Transverse colon (tissue), 4 donors: Measurements from ENCODE around the gene GDF7. TPM values are rescaled to one million over a fixed set of nuclear protein-coding genes. Genes with fewer than 3 reads are reported as not detected.

ENCODE experiments used
- DNase-seq: peaks from one replicate; pipeline ENCODE4 v3.0.0-alpha.2; 2019
- H3K27ac ChIP-seq, 4 donors: fragments of 200-600 bp; sonication (generic); 2 replicates each; pipeline ENCODE4 v1.5.1; 2016 to 2018; ENCODE audit warnings: inconsistent platforms in 4 of 4
- H3K27me3 ChIP-seq: fragments of 200-600 bp; sonication (generic); 2 replicates; pipeline ENCODE4 v1.5.1; 2017; ENCODE audit warnings: inconsistent platforms
- H3K36me3 ChIP-seq, 4 donors: fragments of 200-600 bp; sonication (generic); 2 replicates each; pipeline ENCODE4 v1.5.1; 2017 to 2019; ENCODE audit warnings: inconsistent platforms in 4 of 4
- H3K4me1 ChIP-seq, 4 donors: fragments of 200-600 bp; sonication (generic); 2 replicates each; pipeline ENCODE4 v1.5.1; 2017 to 2020; ENCODE audit warnings: inconsistent platforms in 4 of 4
- H3K4me3 ChIP-seq, 4 donors: fragments of 200-600 bp; sonication (generic); 1 replicate in 1 of 4; 2 replicates in 3 of 4; pipeline versions ENCODE4 v1.5.1 to v1.6.1; 2017 to 2019; ENCODE audit warnings: inconsistent platforms in 4 of 4
- H3K9me3 ChIP-seq, 2 donors: fragments of 200-600 bp; sonication (generic); 2 replicates each; pipeline ENCODE4 v1.5.1; 2017 to 2019; ENCODE audit warnings: inconsistent platforms in 2 of 2
- EP300 ChIP-seq: sonication (generic); formaldehyde crosslinking; IDR thresholded peaks from one replicate; pipeline ENCODE4 v1.6.1; 2017; ENCODE audit warnings: antibody characterized with exemption, low read depth
- POLR2A ChIP-seq: fragments of 450-650 bp; IDR thresholded peaks from one replicate; pipeline ENCODE4 v1.6.1; 2016; ENCODE audit warnings: antibody characterized with exemption, mild to moderate bottlenecking, moderate library complexity
- POLR2AphosphoS5 ChIP-seq, 3 donors: sonication (generic); formaldehyde crosslinking; IDR thresholded peaks; one replicate each; pipeline ENCODE4 v1.6.1; 2016; ENCODE audit warnings: antibody characterized with exemption in 3 of 3
- WGBS, 2 donors: methylation state at CpG; one replicate each; pipeline ENCODE4 v1.1.5; 2018; ENCODE audit warnings: low coverage in 1 of 2; 5-methylcytosine and 5-hydroxymethylcytosine counted together
- in situ Hi-C, 4 donors: fragments of 200-750 bp; cut with MboI; loops; one replicate each; pipeline versions ENCODE4 v1.15.0 to v1.15.1; 2017; ENCODE audit warnings: low sequenced_read_pairs in 3 of 4, low pct_ligation_motif_present in 1 of 4, low pct_unique_long_range_greater_than_20kb in 1 of 4
- intact Hi-C: fragments of 100-400 bp; cut with DNase I; formaldehyde crosslinking; loops from one replicate; pipeline ENCODE4 v1.15.1; 2023; ENCODE audit warnings: low total_unique reads
- total RNA-seq, 4 donors: library from RNA; depleted of rRNA; stranded (reverse); fragments of >200 nt; gene quantifications; one replicate each; pipeline ENCODE4 v1.1.0, GENCODE V29; 2016
- TF ChIP-seq, protein P1 (sequence below), 5 experiments: fragments of 200-600 bp in 3 of 5; fragments of 450-650 bp in 2 of 5; sonication (generic) in 3 of 5; IDR thresholded peaks; 1 replicate in 2 of 5; 2 replicates in 3 of 5; pipeline ENCODE4 v1.5.1; 2016 to 2017; ENCODE audit warnings: antibody characterized with exemption in 5 of 5, inconsistent platforms in 3 of 5, mild to moderate bottlenecking in 2 of 5, moderate library complexity in 1 of 5

GDF7 gene
- total RNA-seq, 4 donors from 2014 or later: 0.20 to 1.1 (median 0.58) TPM

DNA sequence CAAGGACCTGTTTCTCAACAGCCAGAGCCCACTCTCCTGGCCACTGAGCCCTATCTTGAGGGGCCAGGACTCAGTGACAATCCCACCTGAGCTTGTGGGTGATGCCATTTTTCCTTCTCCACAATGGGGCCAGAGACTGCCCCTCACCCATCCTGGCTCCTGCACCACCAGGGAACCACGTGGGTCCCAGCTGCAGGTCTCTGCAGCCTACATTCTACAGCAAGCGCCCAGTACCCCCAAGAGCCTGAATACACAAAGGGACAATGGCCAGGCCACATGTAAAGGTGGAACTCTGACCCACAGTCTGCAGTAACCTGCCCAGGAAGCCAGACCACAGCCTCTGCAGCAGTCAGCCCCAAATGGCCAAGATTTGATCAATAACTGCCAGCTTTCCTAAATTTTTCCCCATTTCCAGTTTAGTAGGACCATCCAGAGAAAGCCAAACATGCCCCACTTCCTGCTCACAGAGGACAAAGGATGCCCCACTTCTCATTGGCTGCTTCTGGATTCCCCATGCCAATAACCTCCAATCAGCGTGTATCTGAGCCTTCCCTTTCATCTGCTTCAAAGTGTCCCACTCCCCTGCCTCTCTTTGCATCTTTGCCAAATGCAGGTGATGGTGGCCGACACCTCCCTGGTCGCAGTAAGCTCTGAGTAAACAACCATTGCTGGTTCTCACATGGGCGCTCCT is 35.2 kb upstream of the GDF7 start:
- in situ Hi-C loops: loop anchor here in 3 of 4 donors (5.0 to 25.0 kb wide), 4 partner anchors 189 to 744 kb away; partner anchors contain the start of gene RHOB (in 1 of the 3)
- no peak for DNase-seq

DNA sequence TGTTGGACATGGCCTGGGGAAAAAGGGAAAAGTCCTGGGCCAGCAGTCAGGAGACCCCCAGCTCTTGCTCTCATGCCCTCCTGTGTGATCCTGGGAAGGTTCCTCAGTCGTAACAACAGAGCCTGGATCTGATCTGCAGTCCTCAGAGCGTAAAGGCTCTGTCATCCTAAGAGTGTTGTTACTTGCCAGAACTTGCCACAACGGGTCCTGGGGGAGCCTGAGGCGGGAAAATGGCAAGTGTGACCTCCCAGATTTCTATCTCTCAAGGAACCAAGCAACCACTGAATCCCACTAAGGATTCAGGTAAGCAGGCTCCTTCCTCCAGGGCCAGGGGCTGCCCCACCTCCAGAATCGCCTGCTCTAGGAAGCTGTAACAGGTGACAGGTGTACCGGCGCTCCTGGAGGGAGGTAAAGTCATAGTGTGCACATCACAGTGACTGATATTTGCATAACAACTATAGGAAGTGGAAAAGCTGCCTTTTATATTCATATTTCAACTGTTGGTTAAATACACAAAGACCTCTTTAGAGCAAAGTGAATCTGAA is 34.4 kb upstream of the GDF7 start:
- Histone ChIP-seq H3K27ac (peak overlapping the region; percentile 64 to 88 (median 85)), H3K4me3 (no peak overlapping the region), H3K27me3 (no peaks in the 10 kb centered on the region), H3K36me3 (no peaks in the 10 kb centered on the region), H3K9me3 (no peaks in the 10 kb centered on the region), H3K4me1 (peaks cover 25 to 34% (median 29%) of the 10 kb centered on the region in 4 donors)
- intact Hi-C loops: no loop called here
- in situ Hi-C loops: loop anchor here in 3 of 4 donors (5.0 to 25.0 kb wide), 4 partner anchors 190 to 745 kb away; partner anchors contain the start of gene RHOB (in 1 of the 3)
- TF ChIP-seq, protein P1, sequence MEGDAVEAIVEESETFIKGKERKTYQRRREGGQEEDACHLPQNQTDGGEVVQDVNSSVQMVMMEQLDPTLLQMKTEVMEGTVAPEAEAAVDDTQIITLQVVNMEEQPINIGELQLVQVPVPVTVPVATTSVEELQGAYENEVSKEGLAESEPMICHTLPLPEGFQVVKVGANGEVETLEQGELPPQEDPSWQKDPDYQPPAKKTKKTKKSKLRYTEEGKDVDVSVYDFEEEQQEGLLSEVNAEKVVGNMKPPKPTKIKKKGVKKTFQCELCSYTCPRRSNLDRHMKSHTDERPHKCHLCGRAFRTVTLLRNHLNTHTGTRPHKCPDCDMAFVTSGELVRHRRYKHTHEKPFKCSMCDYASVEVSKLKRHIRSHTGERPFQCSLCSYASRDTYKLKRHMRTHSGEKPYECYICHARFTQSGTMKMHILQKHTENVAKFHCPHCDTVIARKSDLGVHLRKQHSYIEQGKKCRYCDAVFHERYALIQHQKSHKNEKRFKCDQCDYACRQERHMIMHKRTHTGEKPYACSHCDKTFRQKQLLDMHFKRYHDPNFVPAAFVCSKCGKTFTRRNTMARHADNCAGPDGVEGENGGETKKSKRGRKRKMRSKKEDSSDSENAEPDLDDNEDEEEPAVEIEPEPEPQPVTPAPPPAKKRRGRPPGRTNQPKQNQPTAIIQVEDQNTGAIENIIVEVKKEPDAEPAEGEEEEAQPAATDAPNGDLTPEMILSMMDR (IDR thresholded peaks at IDR 0.05): no peak
- no peak for TF ChIP-seq EP300
- TF ChIP-seq POLR2AphosphoS5 (IDR thresholded peaks at IDR 0.05): no peak
- no peak for TF ChIP-seq POLR2A
- WGBS, 2 donors: 82% methylated on average over 7 of the region's 7 CpGs; no CpG with 5 or more reads in 1 of the 2 donors
- DNase-seq: no peak

More for the DNA sequence above, 35.2 kb upstream of the GDF7 start:
- Histone ChIP-seq H3K4me3 (no peak overlapping the region), H3K36me3 (no peaks in the 10 kb centered on the region), H3K27me3 (no peaks in the 10 kb centered on the region), H3K4me1 (peaks cover 25 to 33% (median 28%) of the 10 kb centered on the region in 4 donors), H3K27ac (peak overlapping the region in 3 of 4 donors; percentile 10 to 18 (median 17)), H3K9me3 (no peaks in the 10 kb centered on the region)
- intact Hi-C loops: no loop called here
- TF ChIP-seq EP300 (no peak), POLR2AphosphoS5 (IDR thresholded peaks at IDR 0.05) (no peak), POLR2A (no peak)
- TF ChIP-seq, protein P1 (IDR thresholded peaks at IDR 0.05): no peak
- 80 to 86% methylated on average over 1 to 6 of the region's 6 CpGs for WGBS, 2 donors

DNA sequence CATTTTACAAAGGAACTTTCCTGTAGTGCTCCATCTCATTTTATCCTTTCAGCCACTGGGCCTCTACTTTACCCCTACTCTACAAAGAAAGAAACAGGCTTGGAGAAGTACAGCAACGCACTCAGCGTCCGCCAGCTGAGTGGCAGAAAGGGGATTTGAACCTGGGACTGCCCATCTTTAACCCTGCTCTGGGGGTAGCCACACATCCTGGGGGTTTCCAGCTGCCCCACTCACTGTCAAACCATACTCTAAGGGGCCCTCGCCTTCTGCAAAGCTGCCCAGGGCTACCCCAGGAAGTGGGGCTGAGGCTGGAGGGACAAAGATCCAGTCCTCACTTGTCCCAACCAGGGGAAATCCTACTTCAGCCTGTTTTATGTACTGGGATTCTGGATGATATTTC is 33.9 kb upstream of the GDF7 start:
- H3K27me3 ChIP-seq: no peaks in the 10 kb centered on the region
- H3K4me3 ChIP-seq: no peak overlapping the region
- TF ChIP-seq POLR2AphosphoS5 (IDR thresholded peaks at IDR 0.05) (no peak), POLR2A (no peak), EP300 (no peak)
- TF ChIP-seq, protein P1 (IDR thresholded peaks at IDR 0.05): no peak
- H3K9me3 ChIP-seq: no peaks in the 10 kb centered on the region
- intact Hi-C loops (no loop called here), in situ Hi-C loops (loop anchor here in 3 of 4 donors (5.0 to 25.0 kb wide), 4 partner anchors 191 to 746 kb away; partner anchors contain the start of gene RHOB (in 1 of the 3))
- H3K27ac ChIP-seq: peak overlapping the region; percentile 64 to 88 (median 85)
- WGBS, 2 donors: 91 to 100% methylated on average over 3 to 4 of the region's 4 CpGs
- no peak for DNase-seq
- no peaks in the 10 kb centered on the region for H3K36me3 ChIP-seq
- H3K4me1 ChIP-seq: peaks cover 25 to 36% (median 29%) of the 10 kb centered on the region in 4 donors

DNA sequence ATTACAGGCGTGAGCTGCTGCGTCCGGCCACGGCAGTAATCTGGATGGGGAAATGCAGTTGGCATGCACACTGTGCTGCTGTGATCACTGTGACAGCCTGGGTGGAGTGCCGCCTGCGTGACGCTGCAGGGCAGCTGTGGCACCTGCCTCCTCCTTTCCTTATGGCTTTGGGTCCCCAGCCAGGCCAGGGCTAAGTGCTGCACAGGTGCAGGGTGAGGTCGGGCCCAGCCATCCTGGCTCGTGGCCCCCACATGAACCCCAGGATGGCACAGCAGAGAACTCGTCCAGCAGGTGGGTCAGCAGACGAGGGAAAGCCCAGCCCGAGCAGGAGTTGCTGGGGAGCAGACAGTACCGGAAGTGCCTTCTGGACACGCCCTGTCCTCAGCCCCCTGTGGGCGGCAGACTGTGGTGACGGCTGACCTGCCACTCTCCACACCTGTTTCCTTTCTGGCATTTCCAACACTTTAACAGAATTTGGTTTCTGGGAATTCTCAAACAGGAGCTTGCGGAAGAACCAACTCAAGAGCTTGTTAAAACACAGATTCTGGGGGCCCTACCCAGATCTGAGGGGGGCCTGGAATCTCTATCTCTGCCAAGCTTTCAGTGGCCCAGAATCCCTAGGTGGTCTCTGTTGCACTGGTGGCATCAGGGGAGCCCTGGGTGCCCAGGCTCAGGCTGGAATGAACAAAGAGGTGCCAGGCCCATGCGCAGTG is 33.0 kb upstream of the GDF7 start:
- Histone ChIP-seq H3K9me3 (no peaks in the 10 kb centered on the region), H3K36me3 (no peaks in the 10 kb centered on the region), H3K27me3 (no peaks in the 10 kb centered on the region), H3K4me1 (peaks cover 25 to 36% (median 29%) of the 10 kb centered on the region in 4 donors), H3K27ac (peak overlapping the region; percentile 64 to 88 (median 85)), H3K4me3 (no peak overlapping the region)
- peak; percentile 82 for DNase-seq
- intact Hi-C loops: no loop called here
- 35 to 100% methylated on average over 1 to 18 of the region's 18 CpGs for WGBS, 2 donors
- in situ Hi-C loops: loop anchor here in 3 of 4 donors (5.0 to 25.0 kb wide), 4 partner anchors 192 to 747 kb away; partner anchors contain the start of gene RHOB (in 1 of the 3)
- peak; percentile 49 for TF ChIP-seq POLR2A
- TF ChIP-seq POLR2AphosphoS5 (IDR thresholded peaks at IDR 0.05): peak; percentile 2 to 75 (median 69)
- peak; percentile 23 for TF ChIP-seq EP300
- TF ChIP-seq, protein P1 (IDR thresholded peaks at IDR 0.05): peak; percentile 16 to 81 (median 23)
